Stomach (tissue), 4 donors: ENCODE measurements around the gene MRPL27.

Experiments
- CTCF ChIP-seq, 7 experiments: fragments of 450-650 bp in 4 of 7; fragments of 200-600 bp in 3 of 7; sonication (generic) in 3 of 7; IDR thresholded peaks; one replicate each; pipeline ENCODE4 v1.5.1; 2016 to 2019; ENCODE audit warnings: antibody characterized with exemption in 7 of 7, control low read depth in 2 of 7, mild to moderate bottlenecking in 1 of 7
- POLR2A ChIP-seq, 4 donors: fragments of 450-650 bp; IDR thresholded peaks; one replicate each; pipeline ENCODE4 v1.6.1; 2016; ENCODE audit warnings: antibody characterized with exemption in 4 of 4, control low read depth in 2 of 4, mild to moderate bottlenecking in 1 of 4, moderate library complexity in 1 of 4
- POLR2AphosphoS5 ChIP-seq, 3 donors: sonication (generic); formaldehyde crosslinking; IDR thresholded peaks; one replicate each; pipeline ENCODE4 v1.6.1; 2016; ENCODE audit warnings: antibody characterized with exemption in 3 of 3

GRCh38 chr17:50381260-50381815, 8.4 kb upstream of the MRPL27 start:
- TF ChIP-seq CTCF (IDR thresholded peaks at IDR 0.05) (no peak), POLR2A (IDR thresholded peaks at IDR 0.05) (no peak), POLR2AphosphoS5 (IDR thresholded peaks at IDR 0.05) (no peak)
